Activated naive CD8-positive, alpha-beta T cell treated with anti-CD3 and anti-CD28 coated beads, Interleukin-2, amount 50 U/mL, for 24 hours (primary cell): ENCODE data around the gene PPP1R8.
"Not testable (repeated sequence)": the region's sequence is repeated elsewhere in the genome, so short reads cannot be mapped to it uniquely, and the experiment has no call there.

Source experiments
- ATAC-seq: fragments of 150-1000 bp; cut with Tn5 transposase; one replicate; pipeline ENCODE4 v1.10.0; 2021
- DNase-seq: peaks from one replicate; pipeline ENCODE4 v3.0.0; 2021
- H3K27ac Mint-ChIP-seq: one replicate; pipeline ENCODE4 v1.8.0; 2021; ENCODE audit warnings: mild to moderate bottlenecking, mixed read lengths
- H3K27me3 Mint-ChIP-seq: one replicate; pipeline ENCODE4 v1.8.0; 2021; ENCODE audit warnings: mixed read lengths
- H3K36me3 Mint-ChIP-seq: one replicate; pipeline ENCODE4 v1.8.0; 2021; ENCODE audit warnings: low read depth, mixed read lengths
- H3K4me1 Mint-ChIP-seq: one replicate; pipeline ENCODE4 v1.8.0; 2021; ENCODE audit warnings: mixed read lengths
- H3K4me3 Mint-ChIP-seq: one replicate; pipeline ENCODE4 v1.8.0; 2021; ENCODE audit warnings: mild to moderate bottlenecking, moderate library complexity, mixed read lengths
- H3K9me3 Mint-ChIP-seq: one replicate; pipeline ENCODE4 v1.8.0; 2021; ENCODE audit warnings: mixed read lengths

The PPP1R8 gene

DNA sequence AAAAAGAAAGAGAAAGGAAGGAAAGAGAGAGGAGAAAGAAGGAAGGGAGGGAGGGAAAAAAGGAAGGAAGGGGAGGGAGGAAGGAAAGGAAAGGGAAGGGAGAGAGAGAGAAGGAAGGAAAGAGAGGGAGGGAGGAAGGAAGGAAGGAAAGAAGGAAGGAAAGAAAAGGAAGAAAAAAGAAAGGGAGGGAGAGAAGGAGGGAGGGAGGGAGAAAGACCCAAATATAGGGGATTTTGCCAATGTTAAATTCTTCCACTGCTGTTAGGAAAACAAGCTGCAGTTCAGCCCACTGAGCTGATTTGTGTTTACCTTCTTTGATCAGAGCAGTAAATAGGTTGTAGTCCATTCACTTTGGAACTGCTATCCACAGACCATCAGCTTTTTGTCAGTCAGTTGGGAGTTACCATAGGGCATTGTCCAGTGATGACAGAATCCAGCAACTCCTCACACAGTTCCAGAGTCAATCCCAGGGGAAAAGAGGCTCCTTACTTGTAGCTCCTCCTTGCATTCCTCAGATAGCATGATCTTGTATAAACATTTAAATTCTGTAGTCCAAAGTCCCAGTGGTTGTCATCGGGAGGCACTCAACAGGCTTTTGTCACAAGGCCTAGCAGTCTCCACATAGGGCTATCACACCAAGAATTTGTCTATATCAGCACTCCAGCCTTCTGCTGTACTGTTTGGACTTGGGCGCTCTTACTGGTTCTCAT is 13.5 kb upstream of the PPP1R8 start:
- Mint-ChIP-seq H3K9me3 (no peaks in the 10 kb centered on the region), H3K4me3 (no peak overlapping the region), H3K27me3 (no peaks in the 10 kb centered on the region), H3K4me1 (no peaks in the 10 kb centered on the region), H3K36me3 (peaks cover 23% of the 10 kb centered on the region), H3K27ac (no peak overlapping the region)
- ATAC-seq (no peak), DNase-seq (no peak)

- no peak overlapping the region for H3K4me3 Mint-ChIP-seq
- no peak for DNase-seq
- H3K27me3 Mint-ChIP-seq, result no peaks in the 10 kb centered on the region
- H3K36me3 Mint-ChIP-seq, result peaks cover 24% of the 10 kb centered on the region
- no peaks in the 10 kb centered on the region for H3K9me3 Mint-ChIP-seq
- no peak overlapping the region for H3K27ac Mint-ChIP-seq
- H3K4me1 Mint-ChIP-seq, result no peaks in the 10 kb centered on the region
- ATAC-seq, result no peak
Measured at GRCh38 chr1:27821761-27822315, 8.7 kb upstream of the PPP1R8 start.

DNA sequence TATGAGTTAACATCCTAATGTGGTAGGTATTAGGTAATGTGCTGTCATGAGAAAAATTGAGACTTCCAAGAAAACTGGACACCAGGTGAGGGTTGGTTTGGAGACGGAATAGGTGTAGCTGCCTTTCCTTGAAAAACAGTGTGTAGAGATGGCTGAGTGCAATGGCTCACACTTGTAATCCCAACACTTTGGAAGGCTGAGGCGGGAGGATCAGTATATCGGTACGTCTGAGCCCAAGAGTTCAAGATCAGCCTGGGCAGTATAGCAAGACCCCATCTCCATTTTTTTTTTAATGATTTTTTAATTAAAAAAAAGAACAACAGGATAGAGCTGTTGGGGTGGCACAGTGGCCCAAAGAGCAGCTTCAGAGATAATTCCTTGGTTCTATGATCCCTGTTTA is 6.8 kb upstream of the PPP1R8 start:
- Mint-ChIP-seq H3K36me3 (peaks cover 21% of the 10 kb centered on the region), H3K27ac (no peak overlapping the region), H3K4me3 (no peak overlapping the region), H3K4me1 (no peaks in the 10 kb centered on the region), H3K27me3 (no peaks in the 10 kb centered on the region), H3K9me3 (no peaks in the 10 kb centered on the region)
- DNase-seq, result no peak
- no peak for ATAC-seq

DNA sequence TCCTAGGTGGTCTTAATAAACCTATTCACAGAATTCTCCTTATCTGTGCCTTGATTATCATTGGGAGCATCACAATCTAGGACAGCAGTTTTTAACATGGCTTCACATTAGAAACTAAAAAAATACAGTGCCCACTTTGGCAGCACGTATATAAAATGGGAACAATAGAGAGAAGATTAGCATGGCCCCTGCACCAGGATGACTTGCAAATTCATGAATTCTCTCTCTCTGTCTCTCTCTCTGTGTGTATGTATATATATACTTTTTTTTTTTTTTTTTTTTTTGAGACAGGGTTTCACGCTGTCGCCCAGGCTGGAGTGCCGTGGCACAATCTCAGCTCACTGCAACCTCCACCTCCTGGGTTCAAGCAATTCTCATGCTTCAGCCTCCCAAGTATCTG is 6.2 kb upstream of the PPP1R8 start:
- H3K27me3 Mint-ChIP-seq, result no peaks in the 10 kb centered on the region
- H3K27ac Mint-ChIP-seq, result no peak overlapping the region
- no peak for ATAC-seq
- H3K4me1 Mint-ChIP-seq, result no peaks in the 10 kb centered on the region
- H3K9me3 Mint-ChIP-seq, result no peaks in the 10 kb centered on the region
- no peak overlapping the region for H3K4me3 Mint-ChIP-seq
- peaks cover 18% of the 10 kb centered on the region for H3K36me3 Mint-ChIP-seq
- DNase-seq, result no peak

DNA sequence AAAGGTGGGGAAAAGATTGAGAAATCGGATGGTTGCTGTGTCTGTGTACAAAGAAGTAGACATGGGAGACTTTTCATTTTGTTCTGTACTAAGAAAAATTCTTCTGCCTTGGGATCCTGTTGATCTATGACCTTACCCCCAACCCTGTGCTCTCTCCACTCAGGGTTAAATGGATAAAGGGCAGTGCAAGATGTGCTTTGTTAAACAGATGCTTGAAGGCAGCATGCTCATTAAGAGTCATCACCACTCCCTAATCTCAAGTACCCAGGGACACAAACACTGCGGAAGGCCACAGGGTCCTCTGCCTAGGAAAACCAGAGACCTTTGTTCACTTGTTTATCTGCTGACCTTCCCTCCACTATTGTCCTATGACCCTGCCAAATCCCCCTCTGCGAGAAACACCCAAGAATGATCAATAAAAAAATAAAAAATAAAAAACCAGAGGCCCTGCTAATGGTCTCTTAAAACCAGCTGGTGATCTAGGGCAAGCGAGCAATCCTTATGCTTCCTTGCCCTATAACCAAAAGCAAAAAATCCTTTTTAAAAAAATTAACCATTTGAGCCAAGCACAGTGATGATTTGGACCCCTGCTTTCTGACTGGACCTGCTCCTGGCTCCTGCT is 1.1 kb upstream of the PPP1R8 start:
- peak overlapping the region; percentile 91 for H3K27ac Mint-ChIP-seq
- not testable (repeated sequence) for H3K27me3 Mint-ChIP-seq, DNase-seq, ATAC-seq, H3K9me3 Mint-ChIP-seq
- H3K4me3 Mint-ChIP-seq, result peak overlapping the region; percentile 89
- H3K4me1 Mint-ChIP-seq, result peaks cover 36% of the 10 kb centered on the region
- peaks cover 23% of the 10 kb centered on the region for H3K36me3 Mint-ChIP-seq

DNA sequence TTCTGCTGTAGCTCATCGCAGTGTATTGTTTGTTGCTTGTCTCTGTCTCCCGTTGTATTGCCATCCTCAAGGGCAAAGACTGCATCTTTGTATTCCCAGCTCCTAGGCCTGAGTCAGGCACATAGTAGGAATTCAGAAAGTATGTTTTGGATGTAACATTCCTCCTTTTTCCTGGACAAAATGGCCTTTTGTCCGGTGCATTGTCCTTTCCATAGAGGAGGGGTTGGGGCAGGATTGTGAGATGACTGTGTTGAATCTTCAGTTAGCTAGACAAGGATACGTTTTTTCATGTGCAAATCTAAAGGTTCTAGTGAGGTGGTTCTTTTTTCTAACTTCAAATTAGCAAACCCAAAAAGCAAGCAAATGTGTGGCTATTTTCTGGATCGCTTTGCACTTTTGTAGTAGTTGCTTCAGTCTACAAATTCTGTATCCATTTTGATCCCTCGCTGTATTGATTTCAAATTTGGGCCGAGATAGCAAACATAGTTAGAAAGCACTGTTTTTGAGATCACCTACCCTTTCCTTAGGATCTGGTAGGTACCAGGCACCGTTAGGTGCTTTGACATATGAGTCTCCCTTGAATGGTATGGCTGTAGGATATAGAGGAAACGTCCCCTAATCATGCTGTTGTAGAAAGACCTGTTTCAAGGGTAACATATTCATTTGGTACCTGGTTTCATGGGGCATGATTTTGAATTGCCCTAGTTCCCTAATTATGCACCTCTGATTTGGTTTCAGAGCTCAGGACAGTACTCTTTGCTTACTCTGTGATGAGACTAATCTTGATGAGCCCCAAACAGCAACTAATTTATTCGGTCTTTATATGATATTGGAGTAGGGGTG is 1.2 kb downstream of the PPP1R8 start:
- Mint-ChIP-seq H3K4me1 (peaks cover 41% of the 10 kb centered on the region), H3K36me3 (peaks cover 28% of the 10 kb centered on the region), H3K27me3 (no peaks in the 10 kb centered on the region), H3K27ac (peak overlapping the region; percentile 91), H3K4me3 (peak overlapping the region; percentile 89), H3K9me3 (no peaks in the 10 kb centered on the region)
- ATAC-seq (no peak), DNase-seq (no peak)

- peak overlapping the region; percentile 89 for H3K4me3 Mint-ChIP-seq
- DNase-seq (no peak), ATAC-seq (no peak)
- H3K9me3 Mint-ChIP-seq, result no peaks in the 10 kb centered on the region
- H3K36me3 Mint-ChIP-seq, result peaks cover 32% of the 10 kb centered on the region
- H3K27ac Mint-ChIP-seq, result peak overlapping the region; percentile 91
- peaks cover 41% of the 10 kb centered on the region for H3K4me1 Mint-ChIP-seq
- H3K27me3 Mint-ChIP-seq, result no peaks in the 10 kb centered on the region
Measured at GRCh38 chr1:27832762-27833161, 2.2 kb downstream of the PPP1R8 start.

DNA sequence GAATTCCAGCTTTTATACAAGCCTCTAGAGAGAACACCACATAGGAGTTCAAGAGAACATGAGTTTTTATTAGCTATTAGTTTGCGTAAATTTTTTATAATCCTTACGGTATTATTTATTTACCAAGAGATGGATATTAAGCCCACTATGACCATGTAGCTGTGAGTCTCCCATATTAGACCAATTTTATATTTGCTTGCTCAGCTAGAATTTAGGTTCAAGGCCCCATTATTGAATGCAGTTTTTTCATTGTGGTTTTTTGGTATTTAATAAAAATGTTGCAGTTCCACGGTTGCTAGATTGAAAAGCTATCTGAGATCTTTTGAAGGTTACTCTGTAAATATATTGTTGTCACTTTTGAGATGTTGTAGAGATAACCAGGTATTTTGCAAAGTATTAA is 2.9 kb downstream of the PPP1R8 start:
- H3K27me3 Mint-ChIP-seq, result no peaks in the 10 kb centered on the region
- no peak overlapping the region for H3K27ac Mint-ChIP-seq
- no peak for DNase-seq
- peaks cover 41% of the 10 kb centered on the region for H3K4me1 Mint-ChIP-seq
- H3K9me3 Mint-ChIP-seq, result no peaks in the 10 kb centered on the region
- H3K36me3 Mint-ChIP-seq, result peaks cover 32% of the 10 kb centered on the region
- no peak overlapping the region for H3K4me3 Mint-ChIP-seq
- ATAC-seq, result no peak

GRCh38 chr1:27835046-27835445 is 4.5 kb downstream of the PPP1R8 start:
- no peak for ATAC-seq
- peaks cover 40% of the 10 kb centered on the region for H3K4me1 Mint-ChIP-seq
- H3K4me3 Mint-ChIP-seq, result no peak overlapping the region
- no peak for DNase-seq
- peak overlapping the region; percentile 3 for H3K27ac Mint-ChIP-seq
- peaks cover 36% of the 10 kb centered on the region for H3K36me3 Mint-ChIP-seq
- H3K9me3 Mint-ChIP-seq, result no peaks in the 10 kb centered on the region
- no peaks in the 10 kb centered on the region for H3K27me3 Mint-ChIP-seq

DNA sequence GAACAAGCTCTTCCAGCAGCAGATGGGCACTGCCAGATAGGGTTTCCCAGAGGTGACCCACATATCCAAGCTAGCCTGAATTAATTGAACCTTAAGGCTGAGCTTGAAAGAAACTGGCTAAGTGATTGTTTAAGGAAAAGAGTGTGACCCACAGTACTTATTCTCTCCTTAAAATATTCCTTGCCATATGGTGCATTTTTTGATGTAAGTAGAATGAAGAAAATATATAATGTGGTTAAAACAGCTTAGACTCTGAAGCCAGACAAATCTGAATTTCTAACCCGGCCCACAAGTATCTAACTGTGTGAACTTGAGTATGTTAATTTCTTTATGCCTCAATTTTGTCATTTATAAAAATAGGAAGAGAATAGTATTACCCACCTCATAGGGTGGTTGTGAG is 4.9 kb downstream of the PPP1R8 start:
- H3K27me3 Mint-ChIP-seq, result no peaks in the 10 kb centered on the region
- DNase-seq (no peak), ATAC-seq (no peak)
- H3K27ac Mint-ChIP-seq, result peak overlapping the region; percentile 3
- peaks cover 38% of the 10 kb centered on the region for H3K36me3 Mint-ChIP-seq
- peaks cover 36% of the 10 kb centered on the region for H3K4me1 Mint-ChIP-seq
- no peak overlapping the region for H3K4me3 Mint-ChIP-seq
- no peaks in the 10 kb centered on the region for H3K9me3 Mint-ChIP-seq

DNA sequence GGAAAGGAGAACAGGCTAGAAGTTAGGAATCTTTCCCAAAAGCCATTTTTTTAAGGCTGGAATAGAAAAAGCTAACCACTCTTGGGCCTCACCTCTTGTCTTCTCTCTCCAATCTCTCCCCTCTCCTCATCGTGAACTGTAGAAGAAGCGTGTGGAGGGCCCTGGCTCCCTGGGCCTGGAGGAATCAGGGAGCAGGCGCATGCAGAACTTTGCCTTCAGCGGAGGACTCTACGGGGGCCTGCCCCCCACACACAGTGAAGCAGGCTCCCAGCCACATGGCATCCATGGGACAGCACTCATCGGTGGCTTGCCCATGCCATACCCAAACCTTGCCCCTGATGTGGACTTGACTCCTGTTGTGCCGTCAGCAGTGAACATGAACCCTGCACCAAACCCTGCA is 19.4 kb downstream of the PPP1R8 start:
- no peak overlapping the region for H3K27ac Mint-ChIP-seq
- ATAC-seq, result no peak

DNA sequence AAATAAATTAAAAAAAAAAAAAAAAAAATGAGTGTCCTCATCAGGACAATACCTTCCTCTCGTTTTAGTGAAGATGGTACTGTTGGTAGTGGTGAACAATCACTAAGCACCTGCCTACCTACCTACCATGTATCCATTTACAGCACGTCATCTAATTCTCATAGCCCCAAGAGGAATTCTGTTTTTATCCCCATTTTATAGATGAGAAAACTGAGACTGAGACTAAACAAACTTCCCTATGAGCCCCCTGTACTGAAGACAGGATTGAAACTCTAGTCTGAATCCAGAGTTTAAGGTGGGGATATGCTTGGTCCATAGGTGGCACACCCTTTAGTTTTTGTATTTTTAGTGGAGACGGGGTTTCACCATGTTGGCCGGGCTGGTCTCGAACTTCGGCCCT is 24.5 kb downstream of the PPP1R8 start:
- Mint-ChIP-seq H3K9me3 (no peaks in the 10 kb centered on the region), H3K27ac (no peak overlapping the region), H3K4me3 (no peak overlapping the region), H3K27me3 (no peaks in the 10 kb centered on the region), H3K4me1 (peaks cover 9% of the 10 kb centered on the region), H3K36me3 (peaks cover 13% of the 10 kb centered on the region)
- DNase-seq (no peak), ATAC-seq (no peak)

More for the DNA sequence above, 19.4 kb downstream of the PPP1R8 start:
- no peaks in the 10 kb centered on the region for H3K9me3 Mint-ChIP-seq
- peaks cover 36% of the 10 kb centered on the region for H3K36me3 Mint-ChIP-seq
- DNase-seq, result no peak
- no peaks in the 10 kb centered on the region for H3K27me3 Mint-ChIP-seq
- no peak overlapping the region for H3K4me3 Mint-ChIP-seq
- H3K4me1 Mint-ChIP-seq, result no peaks in the 10 kb centered on the region

DNA sequence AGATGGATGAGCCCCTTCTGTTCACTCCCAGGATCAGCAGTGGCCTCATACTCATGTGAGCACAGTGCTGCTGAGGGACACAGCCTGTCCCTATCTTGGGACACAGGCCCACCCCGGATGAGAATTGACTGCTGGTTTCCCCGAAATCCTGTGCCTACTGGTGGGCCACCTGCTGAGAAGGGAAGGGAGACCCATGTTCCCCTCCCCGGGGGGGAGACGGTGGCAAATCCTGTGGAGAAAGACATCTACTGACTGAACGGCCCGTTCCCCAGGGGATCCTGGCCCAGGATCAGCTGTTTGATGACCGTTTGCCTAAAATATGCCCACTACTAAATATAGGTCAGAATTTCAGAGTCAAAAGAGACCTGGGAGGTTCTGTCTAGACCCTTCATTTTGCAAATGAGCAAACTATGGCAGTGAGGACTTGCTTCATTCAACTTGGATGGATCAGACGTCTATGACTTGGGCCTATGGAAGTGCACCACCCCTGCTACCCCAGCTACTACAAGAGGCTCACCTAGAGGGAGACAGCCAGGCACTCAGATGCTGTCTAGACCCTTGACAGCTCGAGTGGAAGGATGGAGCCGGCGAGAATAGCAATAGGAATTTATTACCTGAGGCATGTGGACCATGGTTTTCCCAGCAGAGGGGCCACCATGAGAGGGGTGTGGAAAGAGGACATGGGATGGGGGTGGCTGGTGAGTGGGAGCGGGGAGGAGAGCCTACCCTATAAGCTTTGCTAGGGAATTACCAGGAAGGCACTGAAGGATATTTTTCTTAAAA is 26.2 kb downstream of the PPP1R8 start:
- peaks cover under 1% of the 10 kb centered on the region for H3K36me3 Mint-ChIP-seq
- H3K4me1 Mint-ChIP-seq, result peaks cover 9% of the 10 kb centered on the region
- H3K9me3 Mint-ChIP-seq, result no peaks in the 10 kb centered on the region
- H3K27me3 Mint-ChIP-seq, result no peaks in the 10 kb centered on the region
- no peak for DNase-seq
- H3K27ac Mint-ChIP-seq, result no peak overlapping the region
- no peak for ATAC-seq
- H3K4me3 Mint-ChIP-seq, result no peak overlapping the region

DNA sequence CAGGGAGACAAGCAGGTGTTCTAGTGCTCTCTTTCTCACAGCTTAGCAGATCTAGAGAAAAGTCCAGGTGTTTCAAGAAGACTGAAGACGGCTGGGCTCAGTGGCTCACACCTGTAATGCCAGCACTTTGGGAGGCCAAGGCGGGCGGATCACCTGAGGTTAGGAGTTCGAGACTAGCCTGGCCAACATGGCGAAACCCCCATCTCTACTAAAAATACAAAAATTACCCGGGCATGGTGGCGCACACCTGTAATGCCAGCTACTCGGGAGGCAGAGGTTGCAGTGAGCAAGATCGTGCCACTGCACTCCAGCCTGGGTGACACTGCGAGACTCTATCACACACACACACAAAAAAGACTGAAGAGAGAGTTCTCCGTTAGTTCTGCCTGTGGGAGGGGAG is 27.0 kb downstream of the PPP1R8 start:
- H3K9me3 Mint-ChIP-seq, H3K27me3 Mint-ChIP-seq, DNase-seq, H3K4me3 Mint-ChIP-seq, ATAC-seq, H3K27ac Mint-ChIP-seq, H3K36me3 Mint-ChIP-seq: not testable (repeated sequence)
- H3K4me1 Mint-ChIP-seq, result peaks cover 11% of the 10 kb centered on the region
